GM12878 (cell line): ENCODE results near the gene MKNK1.

Experiments
- ATF7 ChIP-seq: fragments of 450-650 bp; IDR thresholded peaks from 2 replicates; pipeline ENCODE4 v1.6.1; 2016; ENCODE audit warnings: low read depth, mild to moderate bottlenecking
- BCL3 ChIP-seq: IDR thresholded peaks from 2 replicates; pipeline ENCODE4 v1.6.1; 2011; ENCODE audit warnings: borderline replicate concordance, low read depth, mild to moderate bottlenecking, moderate library complexity, low read length; ENCODE audit not compliant: insufficient read depth, poor library complexity, severe bottlenecking
- BHLHE40 ChIP-seq, 2 experiments: fragments of 450-650 bp in 1 of 2; IDR thresholded peaks; 2 replicates each; pipeline ENCODE4 v1.6.1; 2011 to 2017; ENCODE audit warnings: low read depth in 2 of 2, borderline replicate concordance in 1 of 2, improper control_type of control experiment in 1 of 2, low read length in 1 of 2, mild to moderate bottlenecking in 1 of 2
- ESRRA ChIP-seq: IDR thresholded peaks from 2 replicates; pipeline ENCODE4 v1.6.1; 2012; ENCODE audit warnings: mild to moderate bottlenecking, low read length, improper control_type of control experiment
- JUND ChIP-seq: IDR thresholded peaks from 2 replicates; pipeline ENCODE4 v1.6.1; 2012; ENCODE audit warnings: low read depth, mild to moderate bottlenecking, low read length, improper control_type of control experiment, moderate library complexity
- MYC ChIP-seq: IDR thresholded peaks from 2 replicates; pipeline ENCODE4 v1.6.1; 2011; ENCODE audit warnings: mild to moderate bottlenecking, low read length, moderate library complexity, inconsistent platforms; ENCODE audit not compliant: insufficient read depth, insufficient replicate concordance, insufficient read length, severe bottlenecking
- POLR2A ChIP-seq: IDR thresholded peaks from 2 replicates; pipeline ENCODE4 v1.6.1; 2011; ENCODE audit warnings: low read depth, mild to moderate bottlenecking, low read length
- SPI1 ChIP-seq: IDR thresholded peaks from 2 replicates; pipeline ENCODE4 v1.6.1; 2011; ENCODE audit warnings: low read depth, mild to moderate bottlenecking, low read length, moderate library complexity, borderline replicate concordance; ENCODE audit not compliant: insufficient read depth
- STAT1 ChIP-seq: fragments of 450-650 bp; conservative IDR thresholded peaks from 2 replicates; pipeline ENCODE4 v1.6.1; 2014; ENCODE audit warnings: antibody characterized with exemption, mild to moderate bottlenecking
- YY1 ChIP-seq: IDR thresholded peaks from 2 replicates; pipeline ENCODE4 v1.6.1; 2011; ENCODE audit warnings: low read depth, mild to moderate bottlenecking, low read length
- TF ChIP-seq, protein P1 (sequence below), 3 experiments: IDR thresholded peaks in 2 of 3; conservative IDR thresholded peaks in 1 of 3; 2 replicates each; pipeline ENCODE4 v1.5.1; 2011; ENCODE audit warnings: low read depth in 3 of 3, low read length in 3 of 3, mild to moderate bottlenecking in 3 of 3, control low read depth in 2 of 3, moderate library complexity in 2 of 3, inconsistent platforms in 1 of 3, mixed read lengths in 1 of 3; ENCODE audit not compliant: control insufficient read depth in 2 of 3, insufficient read depth in 1 of 3; ENCODE audit errors: extremely low read depth in 1 of 3
- TF ChIP-seq, protein P2 (sequence below): fragments of 450-650 bp; IDR thresholded peaks from 2 replicates; pipeline ENCODE4 v1.6.1; 2017; ENCODE audit warnings: mild to moderate bottlenecking, low read depth, inconsistent platforms; ENCODE audit not compliant: poor library complexity, severe bottlenecking
- TF ChIP-seq, protein P3 (sequence below): IDR thresholded peaks from 2 replicates; pipeline ENCODE4 v1.6.1; 2012; ENCODE audit warnings: mild to moderate bottlenecking, low read depth, low read length
- TF ChIP-seq, protein P4 (sequence below): IDR thresholded peaks from 2 replicates; pipeline ENCODE4 v1.6.1; 2011; ENCODE audit warnings: low read depth, low read length, improper control_type of control experiment, borderline replicate concordance

GRCh38 chr1:46533179-46533864 lies 70.7 kb downstream of the MKNK1 start:
- TF ChIP-seq, protein P1, sequence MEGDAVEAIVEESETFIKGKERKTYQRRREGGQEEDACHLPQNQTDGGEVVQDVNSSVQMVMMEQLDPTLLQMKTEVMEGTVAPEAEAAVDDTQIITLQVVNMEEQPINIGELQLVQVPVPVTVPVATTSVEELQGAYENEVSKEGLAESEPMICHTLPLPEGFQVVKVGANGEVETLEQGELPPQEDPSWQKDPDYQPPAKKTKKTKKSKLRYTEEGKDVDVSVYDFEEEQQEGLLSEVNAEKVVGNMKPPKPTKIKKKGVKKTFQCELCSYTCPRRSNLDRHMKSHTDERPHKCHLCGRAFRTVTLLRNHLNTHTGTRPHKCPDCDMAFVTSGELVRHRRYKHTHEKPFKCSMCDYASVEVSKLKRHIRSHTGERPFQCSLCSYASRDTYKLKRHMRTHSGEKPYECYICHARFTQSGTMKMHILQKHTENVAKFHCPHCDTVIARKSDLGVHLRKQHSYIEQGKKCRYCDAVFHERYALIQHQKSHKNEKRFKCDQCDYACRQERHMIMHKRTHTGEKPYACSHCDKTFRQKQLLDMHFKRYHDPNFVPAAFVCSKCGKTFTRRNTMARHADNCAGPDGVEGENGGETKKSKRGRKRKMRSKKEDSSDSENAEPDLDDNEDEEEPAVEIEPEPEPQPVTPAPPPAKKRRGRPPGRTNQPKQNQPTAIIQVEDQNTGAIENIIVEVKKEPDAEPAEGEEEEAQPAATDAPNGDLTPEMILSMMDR (IDR thresholded peaks at IDR 0.05 in 2 of 3, conservative IDR thresholded peaks at IDR 0.05 in 1 of 3; ENCODE audit: control insufficient read depth in 2 of 3, extremely low read depth in 1 of 3, insufficient read depth in 1 of 3, low read depth in 3 of 3, low read length in 3 of 3): no peak
- TF ChIP-seq, protein P2, sequence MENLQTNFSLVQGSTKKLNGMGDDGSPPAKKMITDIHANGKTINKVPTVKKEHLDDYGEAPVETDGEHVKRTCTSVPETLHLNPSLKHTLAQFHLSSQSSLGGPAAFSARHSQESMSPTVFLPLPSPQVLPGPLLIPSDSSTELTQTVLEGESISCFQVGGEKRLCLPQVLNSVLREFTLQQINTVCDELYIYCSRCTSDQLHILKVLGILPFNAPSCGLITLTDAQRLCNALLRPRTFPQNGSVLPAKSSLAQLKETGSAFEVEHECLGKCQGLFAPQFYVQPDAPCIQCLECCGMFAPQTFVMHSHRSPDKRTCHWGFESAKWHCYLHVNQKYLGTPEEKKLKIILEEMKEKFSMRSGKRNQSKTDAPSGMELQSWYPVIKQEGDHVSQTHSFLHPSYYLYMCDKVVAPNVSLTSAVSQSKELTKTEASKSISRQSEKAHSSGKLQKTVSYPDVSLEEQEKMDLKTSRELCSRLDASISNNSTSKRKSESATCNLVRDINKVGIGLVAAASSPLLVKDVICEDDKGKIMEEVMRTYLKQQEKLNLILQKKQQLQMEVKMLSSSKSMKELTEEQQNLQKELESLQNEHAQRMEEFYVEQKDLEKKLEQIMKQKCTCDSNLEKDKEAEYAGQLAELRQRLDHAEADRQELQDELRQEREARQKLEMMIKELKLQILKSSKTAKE: no peak
- TF ChIP-seq MYC (no peak), POLR2A (no peak), BCL3 (no peak), BHLHE40 (IDR thresholded peaks at IDR 0.05; ENCODE audit: borderline replicate concordance in 1 of 2, low read depth in 2 of 2, low read length in 1 of 2) (no peak), ATF7 (no peak), SPI1 (no peak), YY1 (no peak), ESRRA (no peak), STAT1 (no peak), JUND (no peak)
- TF ChIP-seq, protein P3, sequence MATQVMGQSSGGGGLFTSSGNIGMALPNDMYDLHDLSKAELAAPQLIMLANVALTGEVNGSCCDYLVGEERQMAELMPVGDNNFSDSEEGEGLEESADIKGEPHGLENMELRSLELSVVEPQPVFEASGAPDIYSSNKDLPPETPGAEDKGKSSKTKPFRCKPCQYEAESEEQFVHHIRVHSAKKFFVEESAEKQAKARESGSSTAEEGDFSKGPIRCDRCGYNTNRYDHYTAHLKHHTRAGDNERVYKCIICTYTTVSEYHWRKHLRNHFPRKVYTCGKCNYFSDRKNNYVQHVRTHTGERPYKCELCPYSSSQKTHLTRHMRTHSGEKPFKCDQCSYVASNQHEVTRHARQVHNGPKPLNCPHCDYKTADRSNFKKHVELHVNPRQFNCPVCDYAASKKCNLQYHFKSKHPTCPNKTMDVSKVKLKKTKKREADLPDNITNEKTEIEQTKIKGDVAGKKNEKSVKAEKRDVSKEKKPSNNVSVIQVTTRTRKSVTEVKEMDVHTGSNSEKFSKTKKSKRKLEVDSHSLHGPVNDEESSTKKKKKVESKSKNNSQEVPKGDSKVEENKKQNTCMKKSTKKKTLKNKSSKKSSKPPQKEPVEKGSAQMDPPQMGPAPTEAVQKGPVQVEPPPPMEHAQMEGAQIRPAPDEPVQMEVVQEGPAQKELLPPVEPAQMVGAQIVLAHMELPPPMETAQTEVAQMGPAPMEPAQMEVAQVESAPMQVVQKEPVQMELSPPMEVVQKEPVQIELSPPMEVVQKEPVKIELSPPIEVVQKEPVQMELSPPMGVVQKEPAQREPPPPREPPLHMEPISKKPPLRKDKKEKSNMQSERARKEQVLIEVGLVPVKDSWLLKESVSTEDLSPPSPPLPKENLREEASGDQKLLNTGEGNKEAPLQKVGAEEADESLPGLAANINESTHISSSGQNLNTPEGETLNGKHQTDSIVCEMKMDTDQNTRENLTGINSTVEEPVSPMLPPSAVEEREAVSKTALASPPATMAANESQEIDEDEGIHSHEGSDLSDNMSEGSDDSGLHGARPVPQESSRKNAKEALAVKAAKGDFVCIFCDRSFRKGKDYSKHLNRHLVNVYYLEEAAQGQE: no peak
- TF ChIP-seq, protein P4, sequence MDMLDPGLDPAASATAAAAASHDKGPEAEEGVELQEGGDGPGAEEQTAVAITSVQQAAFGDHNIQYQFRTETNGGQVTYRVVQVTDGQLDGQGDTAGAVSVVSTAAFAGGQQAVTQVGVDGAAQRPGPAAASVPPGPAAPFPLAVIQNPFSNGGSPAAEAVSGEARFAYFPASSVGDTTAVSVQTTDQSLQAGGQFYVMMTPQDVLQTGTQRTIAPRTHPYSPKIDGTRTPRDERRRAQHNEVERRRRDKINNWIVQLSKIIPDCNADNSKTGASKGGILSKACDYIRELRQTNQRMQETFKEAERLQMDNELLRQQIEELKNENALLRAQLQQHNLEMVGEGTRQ: no peak
